NOMO-1 treated with dmso at 0.1 percent for 144 hours (cell line): ENCODE data around the gene DLX5.

Experiments
- DNase-seq: peaks from one replicate; lab custom pipeline; 2025; ENCODE audit not compliant: unreplicated experiment; lab: John Stamatoyannopoulos, UW

Gene DLX5

GRCh38 chr7:97018791-97019531 is 5.7 kb downstream of the DLX5 start:
- no peak for DNase-seq

DNA sequence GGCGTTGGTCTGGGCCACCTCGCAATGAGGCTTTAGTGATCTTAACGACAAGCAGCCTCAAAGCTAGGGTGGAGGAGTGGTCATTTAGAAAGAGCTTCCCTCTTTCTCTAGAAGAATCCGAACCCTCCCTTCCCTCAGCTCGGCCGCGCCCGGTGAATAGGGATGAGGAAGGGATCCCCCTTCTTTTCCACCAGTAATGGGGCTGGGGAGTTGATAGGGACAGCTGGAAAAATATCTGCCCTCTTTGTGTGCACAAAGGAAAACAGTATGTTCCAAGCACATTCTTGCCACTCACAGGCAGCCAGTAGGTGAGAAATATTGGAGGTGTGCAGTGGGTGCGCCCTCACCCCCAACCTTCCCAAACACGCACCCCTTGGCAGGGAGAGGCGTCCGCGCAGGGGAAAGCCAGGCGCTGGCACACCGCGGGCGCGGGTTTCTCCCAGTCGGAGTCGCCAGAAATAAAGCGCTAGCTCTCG is 6.5 kb downstream of the DLX5 start:
- no peak for DNase-seq

GRCh38 chr7:97017192-97018125 is 7.2 kb downstream of the DLX5 start:
- DNase-seq: no peak

- DNase-seq: peak; percentile 46
Measured at GRCh38 chr7:97016381-97017191, 8.0 kb downstream of the DLX5 start.

DNA sequence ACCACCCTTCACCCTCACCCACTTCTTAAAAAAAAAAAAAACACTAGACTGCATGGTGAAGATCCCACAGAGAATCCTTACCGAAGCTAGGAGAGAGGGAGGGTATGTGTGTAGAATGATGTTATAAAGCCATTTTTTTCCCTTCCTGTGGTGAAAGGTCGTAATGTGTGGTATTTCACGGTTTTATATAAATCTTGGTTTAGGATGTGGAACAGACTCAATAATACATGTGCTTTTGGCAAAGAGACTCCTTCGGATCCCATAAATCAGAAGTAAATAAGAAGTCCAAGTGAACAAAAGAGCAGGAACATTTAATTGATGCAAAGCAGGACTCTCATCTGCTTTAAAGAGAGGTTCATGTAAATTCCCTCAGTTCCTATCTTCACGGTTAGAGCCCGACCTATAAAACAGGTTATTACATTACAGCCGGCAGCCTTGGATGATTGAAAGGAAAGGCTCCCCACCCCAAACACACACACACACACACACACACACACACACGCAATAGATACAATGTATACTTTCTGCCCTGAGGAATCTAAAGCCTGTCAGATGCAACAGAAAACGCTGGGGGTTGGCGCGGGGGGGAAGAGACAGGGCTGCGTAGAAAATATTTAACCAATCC is 8.8 kb downstream of the DLX5 start:
- no peak for DNase-seq

DNA sequence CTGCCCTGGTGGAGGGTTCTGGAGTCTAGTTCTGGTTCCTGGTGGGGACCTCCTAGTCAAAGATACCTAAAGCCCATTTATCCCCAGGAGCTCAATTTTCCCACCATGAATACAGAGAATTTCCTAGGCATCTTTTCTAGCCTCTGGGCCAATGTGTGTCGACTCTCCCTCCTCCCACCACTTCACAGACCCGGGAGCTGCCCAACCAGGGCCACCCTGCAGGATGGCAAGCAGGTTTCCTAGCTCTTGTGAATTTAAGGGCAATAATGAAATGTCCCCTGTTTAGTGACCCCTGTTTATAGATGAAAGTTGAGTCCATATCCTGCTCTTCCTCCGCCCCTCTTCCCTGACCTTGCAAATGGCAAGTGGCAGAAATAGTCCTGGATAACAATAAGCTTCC is 9.4 kb downstream of the DLX5 start:
- DNase-seq: no peak

GRCh38 chr7:97014145-97014750 is 10.4 kb downstream of the DLX5 start:
- no peak for DNase-seq

GRCh38 chr7:97013845-97014134 is 10.8 kb downstream of the DLX5 start:
- no peak for DNase-seq

GRCh38 chr7:97013134-97013844 is 11.3 kb downstream of the DLX5 start:
- no peak for DNase-seq

- DNase-seq: no peak
Measured at GRCh38 chr7:97012365-97013133, 12.1 kb downstream of the DLX5 start.

DNA sequence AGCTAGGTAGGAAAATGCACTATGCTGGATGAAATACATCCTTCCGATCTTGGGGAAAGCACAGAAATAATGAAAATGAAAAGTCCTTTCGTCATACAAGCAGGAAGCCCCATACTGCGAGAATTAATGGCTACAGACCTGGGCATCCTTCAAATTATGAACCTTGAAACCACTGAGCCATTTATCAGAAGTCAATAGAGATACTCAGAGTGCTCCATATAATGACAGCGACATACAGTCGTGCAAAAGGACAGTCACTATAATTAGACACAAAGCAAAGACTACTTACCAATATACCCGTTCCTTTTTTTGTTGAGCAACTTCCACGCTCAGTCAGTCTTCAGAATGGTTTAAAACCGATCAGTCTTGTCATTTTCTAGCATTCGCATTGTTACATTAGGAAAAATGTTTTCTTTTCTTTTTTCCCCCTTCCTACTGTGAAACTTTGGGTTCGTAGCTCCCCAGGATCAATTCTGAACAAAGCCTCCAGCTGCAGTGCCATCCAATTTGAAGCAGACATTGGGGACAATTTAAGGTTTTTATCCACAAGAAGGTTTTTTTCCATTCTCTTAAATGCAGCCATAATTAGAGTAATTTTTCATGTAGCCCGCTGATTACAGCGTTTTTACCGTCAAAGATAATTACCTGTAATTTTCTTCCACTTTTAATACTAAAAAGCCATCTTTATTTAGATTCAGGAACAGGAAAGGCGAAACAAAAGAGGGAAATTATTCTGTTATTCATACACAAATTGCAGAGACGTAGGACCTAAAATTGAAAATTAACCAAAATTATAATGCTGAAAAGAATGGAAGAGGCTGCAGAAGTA is 12.9 kb downstream of the DLX5 start:
- peak; percentile 90 for DNase-seq

- DNase-seq: no peak
Measured at GRCh38 chr7:97011104-97011503, 13.5 kb downstream of the DLX5 start.

DNA sequence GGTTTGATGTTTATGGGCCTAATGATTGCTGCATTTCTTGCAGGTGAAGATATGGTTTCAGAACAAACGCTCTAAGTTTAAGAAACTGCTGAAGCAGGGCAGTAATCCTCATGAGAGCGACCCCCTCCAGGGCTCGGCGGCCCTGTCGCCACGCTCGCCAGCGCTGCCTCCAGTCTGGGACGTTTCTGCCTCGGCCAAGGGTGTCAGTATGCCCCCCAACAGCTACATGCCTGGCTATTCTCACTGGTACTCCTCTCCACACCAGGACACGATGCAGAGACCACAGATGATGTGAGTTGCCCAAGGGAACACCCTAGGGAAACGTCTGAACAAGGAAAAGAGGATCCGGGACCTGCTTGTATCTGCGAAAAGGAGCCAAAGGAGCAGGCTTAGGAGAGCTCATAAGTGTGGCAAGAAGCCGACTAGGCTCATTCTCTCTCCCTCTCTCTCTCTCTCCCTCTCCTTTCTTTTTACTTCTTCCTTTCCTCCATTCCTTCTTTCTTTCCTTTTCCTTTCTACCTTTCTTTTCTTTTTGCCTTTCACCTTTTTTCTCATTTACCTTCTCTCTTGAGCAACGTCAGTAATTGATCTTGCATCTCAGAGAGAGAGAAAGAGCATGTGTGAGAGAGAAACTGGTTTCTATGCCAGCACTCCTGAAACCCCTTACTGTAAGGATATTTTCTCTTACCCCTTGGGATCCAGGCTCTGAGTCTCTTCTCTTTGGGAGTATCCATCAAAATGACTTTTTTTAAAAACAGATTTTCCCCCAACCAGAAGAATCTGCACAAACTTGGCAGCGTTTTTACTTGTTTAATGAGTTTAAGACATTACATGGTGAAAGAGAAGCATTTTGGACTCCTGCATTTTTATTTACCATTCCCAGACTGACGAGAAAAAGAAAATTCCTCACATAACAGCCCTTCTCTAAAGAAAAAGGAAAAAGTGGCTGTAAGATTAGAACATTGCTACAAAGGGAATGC is 14.6 kb downstream of the DLX5 start:
- DNase-seq: no peak

DNA sequence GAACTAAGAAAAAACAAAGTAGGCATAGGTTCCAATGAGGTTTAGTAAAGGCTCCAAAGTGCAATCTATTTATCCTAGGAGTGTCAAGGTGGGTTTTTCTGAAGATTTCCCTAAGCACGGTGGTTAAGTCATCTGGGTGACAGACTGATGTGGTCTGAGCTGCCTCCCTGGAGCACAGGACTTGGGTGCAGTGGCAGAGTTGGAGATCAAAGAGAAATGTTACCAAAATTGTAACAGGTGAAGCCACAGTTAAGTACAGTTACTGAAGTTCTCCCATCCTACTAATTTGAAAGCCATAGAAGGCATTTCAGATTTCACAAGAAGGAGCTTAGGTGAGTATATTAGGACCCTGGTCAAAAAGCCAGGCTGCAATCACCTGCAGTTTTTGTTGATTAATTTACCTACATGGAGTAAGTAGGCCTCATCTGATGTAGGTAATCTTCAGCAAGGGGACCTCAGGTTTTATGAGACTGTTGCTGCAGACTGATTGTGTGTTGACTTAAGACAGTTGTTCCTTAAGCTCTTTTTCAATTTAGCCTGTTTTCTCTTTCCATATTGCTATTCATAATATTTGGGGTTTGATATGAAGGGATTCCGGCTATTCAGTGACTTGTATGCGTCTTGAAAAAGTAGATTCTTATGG is 16.2 kb downstream of the DLX5 start:
- DNase-seq: no peak

DNA sequence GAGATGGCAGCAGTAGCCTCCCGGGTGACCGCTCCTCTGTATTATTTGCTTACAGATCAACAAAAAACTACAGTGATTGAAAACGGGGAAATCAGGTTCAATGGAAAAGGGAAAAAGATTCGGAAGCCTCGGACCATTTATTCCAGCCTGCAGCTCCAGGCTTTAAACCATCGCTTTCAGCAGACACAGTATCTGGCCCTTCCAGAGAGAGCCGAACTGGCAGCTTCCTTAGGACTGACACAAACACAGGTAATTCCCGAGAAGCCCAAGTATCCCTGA is 17.1 kb downstream of the DLX5 start:
- no peak for DNase-seq

DNA sequence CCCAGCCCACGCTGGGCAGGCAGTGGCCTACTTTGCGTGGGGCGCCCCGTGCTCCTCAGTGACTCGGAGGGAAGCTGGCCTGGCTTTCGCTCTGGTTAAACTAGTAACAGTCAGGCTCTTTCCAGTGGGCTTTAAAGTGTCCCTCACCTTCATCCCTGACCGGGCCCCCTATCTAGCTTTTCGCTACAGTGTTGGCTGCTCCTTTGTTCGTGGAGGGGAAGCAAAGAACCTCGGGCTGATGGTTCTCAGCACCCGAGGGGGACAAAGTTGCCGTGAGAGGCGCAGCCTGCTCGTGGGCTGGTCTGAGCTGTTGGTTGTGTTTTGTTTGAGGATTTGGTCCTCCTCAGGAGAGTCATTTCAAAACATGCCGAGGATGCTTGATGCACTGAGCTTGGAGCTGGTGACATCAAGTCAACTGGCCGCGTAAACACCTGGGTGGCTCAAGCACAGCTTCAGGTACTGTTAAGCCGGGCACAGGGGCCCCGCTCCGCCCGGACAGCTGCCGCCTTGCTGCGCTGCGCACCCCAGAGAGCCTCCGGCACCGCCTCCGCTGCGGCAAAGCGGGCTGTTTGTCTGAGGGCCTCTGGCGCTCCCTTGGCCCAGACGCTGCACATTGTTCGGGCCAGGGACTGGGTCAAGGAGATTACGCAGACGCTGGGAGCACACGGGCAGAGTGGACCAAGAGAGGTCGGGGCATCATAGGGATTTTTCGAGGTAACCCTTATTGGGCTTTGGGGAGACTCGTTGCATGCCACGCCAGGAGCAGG is 17.6 kb downstream of the DLX5 start:
- no peak for DNase-seq
